DMS 273 (cell line): ENCODE measurements around the gene TXLNA.

Source experiments
- DNase-seq: peaks from one replicate; lab custom pipeline; 2025; ENCODE audit not compliant: unreplicated experiment; lab: John Stamatoyannopoulos, UW

The TXLNA gene

DNA sequence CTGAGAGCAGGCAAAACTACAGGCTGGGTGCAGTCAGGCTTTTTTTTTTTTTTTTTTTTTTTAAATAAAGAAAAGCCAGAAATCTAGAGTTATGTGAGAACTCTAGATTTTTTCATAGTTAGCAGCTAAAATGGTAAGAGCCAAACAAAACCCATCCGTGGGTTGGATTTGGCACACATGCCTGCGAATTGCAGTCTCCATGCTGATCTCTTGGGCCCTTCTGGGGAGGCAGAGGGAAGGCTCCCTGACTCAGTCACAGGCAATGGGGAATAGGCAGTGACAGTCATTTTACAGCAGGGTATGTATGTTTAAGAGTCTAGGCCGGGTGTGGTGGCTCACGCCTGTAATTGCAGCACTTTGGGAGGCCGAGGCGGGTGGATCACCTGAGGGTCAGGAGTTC lies 2.6 kb downstream of the TXLNA start:
- DNase-seq = no peak

DNA sequence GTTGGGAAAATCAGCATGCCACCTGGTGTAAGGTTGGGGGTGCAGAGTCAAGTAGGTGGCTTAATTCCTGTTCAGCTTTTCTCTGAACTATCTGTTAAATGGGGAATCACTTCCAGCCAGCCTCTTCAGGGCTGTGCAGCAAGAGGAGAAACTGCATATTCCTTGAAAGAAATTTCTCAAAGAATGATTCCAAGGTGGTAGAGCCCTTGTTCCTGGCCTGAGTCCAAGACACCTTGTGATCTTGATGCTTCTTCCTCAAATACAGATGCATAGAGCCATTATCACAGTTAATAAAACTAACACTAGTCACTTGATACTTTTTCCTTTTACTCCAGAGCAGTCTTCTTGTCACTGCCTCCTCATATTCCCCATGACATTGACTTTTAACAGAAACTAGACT lies 5.2 kb downstream of the TXLNA start:
- no peak for DNase-seq

DNA sequence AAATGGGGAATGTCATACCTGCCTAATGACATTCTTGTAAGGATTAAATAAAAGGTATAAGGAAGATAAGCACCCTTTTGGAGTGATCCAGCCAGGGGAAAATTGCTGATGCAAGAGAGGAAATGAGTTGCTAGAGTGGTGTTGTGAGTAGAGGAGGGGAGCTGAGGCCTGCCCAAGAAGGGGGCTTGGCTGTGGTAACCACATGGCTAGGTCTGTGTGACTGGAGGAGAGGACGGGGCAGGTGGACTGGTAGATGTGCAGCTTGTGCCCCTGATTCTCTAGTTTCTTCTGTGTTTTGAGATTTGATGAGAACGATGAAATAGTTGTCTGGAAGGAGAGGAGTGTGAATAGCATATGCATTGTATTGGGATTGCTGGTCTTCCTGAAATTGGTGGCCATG lies 6.6 kb downstream of the TXLNA start:
- DNase-seq = no peak

DNA sequence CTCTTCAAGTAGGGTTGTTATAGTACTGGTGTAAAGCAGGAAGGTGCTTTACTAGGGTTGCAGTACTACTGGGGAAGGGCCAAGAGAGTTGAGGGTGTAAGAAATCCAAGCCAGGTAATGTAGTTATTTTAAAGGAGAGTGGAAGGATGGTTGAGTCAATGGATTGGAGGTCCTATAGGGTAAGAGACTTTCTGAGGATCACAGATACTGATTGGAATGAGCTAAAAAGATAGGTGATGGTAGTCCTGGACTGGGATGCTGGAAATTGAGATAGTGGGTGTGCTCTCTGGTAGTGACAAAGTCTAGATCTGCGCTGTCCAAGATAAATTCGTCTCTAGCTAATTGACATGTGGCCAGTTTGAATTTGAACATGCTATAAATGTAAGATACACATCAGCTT lies 7.0 kb downstream of the TXLNA start:
- DNase-seq = no peak

DNA sequence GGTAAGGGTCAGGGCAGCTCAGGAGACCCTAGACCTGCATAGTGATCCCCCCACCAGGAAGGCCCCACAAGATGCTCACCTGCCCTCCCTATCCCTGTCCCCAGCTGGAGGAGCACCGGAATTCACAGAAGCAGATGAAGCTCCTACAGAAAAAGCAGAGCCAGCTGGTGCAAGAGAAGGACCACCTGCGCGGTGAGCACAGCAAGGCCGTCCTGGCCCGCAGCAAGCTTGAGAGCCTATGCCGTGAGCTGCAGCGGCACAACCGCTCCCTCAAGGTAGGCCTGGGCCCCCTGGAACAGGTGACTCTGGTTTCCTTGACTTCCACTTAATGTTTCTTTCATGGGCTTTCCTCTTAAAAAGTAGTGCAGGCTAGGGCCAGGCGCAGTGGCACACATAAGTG lies 8.4 kb downstream of the TXLNA start:
- no peak for DNase-seq

DNA sequence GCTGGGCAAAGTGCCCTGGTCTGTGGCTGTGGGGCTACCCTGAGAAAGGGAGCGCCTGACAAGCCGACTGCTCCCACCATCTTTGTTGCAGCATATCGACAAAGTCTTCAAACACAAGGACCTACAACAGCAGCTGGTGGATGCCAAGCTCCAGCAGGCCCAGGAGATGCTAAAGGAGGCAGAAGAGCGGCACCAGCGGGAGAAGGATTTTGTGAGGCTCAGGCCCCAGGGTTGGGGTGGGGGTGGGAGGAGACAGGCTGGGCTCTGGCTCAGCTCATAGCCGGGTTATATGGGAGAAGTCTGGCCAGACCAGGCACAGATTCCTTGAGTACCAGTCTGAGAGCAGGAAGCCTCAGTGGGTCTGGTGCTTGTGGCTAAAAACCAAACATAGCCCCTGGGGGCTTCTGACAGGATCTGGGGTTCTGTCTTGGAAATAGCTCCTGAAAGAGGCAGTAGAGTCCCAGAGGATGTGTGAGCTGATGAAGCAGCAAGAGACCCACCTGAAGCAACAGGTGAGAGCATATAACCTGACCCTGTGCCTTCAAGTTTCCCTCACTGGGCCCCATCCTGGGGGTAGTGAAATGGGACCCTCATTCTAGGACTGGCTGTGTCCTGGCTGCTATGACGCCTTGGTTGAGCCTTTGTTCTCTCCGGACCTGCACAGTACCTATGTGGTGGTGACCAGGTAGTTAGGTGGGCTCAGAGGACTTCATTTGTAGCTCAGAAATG lies 12.9 kb downstream of the TXLNA start:
- no peak for DNase-seq

DNA sequence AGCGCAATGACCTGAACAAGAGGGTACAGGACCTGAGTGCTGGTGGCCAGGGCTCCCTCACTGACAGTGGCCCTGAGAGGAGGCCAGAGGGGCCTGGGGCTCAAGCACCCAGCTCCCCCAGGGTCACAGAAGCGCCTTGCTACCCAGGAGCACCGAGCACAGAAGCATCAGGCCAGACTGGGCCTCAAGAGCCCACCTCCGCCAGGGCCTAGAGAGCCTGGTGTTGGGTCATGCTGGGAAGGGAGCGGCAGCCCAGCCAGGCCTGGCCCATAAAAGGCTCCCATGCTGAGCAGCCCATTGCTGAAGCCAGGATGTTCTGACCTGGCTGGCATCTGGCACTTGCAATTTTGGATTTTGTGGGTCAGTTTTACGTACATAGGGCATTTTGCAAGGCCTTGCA lies 15.5 kb downstream of the TXLNA start:
- DNase-seq = no peak

DNA sequence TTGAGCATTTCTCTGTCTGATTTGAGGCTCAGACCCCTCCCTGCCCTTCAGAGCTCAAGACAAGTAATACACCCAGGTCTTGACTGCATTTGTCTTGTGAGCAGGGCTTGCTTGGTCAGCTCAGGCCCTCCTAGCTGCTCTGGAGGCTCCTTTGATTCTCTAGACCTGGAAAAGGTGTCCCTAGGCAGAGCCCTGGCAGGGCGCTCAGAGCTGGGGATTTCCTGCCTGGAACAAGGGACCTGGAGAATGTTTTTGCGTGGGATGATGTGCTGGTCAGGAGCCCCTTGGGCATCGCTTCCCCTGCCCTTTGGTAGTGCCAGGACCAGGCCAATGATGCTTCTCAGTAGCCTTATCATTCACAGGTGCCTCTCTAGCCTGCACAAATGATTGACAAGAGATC lies 16.1 kb downstream of the TXLNA start:
- DNase-seq = no peak

DNA sequence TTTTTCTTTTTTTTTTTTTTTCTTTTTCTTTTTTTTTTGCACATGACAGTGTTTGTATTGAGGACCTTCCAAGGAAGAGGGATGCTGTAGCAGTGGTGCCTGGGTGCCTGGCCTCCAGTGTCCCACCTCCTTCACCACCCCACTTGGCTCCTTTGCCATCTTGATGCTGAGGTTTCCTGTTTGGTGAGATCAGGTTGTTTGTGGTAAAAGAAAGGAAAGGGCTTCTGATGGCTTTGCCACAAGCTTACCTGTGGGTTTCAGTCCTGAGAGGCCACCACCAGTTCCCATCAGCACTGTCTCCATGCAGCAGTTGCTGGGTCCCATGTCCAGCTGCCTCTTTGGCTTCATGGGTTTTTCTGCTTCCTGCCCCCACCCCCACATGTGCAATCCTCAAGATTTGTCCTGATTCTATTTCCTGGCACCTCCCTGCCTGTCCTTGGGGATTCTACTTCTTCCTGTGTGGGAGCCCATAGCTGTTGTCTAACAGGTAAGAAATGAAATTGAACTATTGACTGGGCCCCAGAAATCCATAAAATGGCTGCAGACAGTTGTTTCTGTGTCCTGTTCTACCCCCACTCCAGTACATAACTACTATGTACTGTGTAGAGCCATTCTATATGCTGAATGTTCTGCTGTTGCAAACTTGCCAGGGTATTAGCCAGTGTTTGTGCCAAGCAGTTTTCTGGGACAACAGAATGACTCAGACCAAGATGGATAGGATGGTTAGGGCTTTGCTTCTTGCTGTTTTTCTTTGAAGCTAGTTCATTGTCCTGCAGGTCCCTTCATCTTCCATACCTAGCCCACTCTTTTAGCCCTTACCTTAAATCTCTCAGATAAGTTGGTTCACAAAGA lies 16.7 kb downstream of the TXLNA start:
- no peak for DNase-seq

DNA sequence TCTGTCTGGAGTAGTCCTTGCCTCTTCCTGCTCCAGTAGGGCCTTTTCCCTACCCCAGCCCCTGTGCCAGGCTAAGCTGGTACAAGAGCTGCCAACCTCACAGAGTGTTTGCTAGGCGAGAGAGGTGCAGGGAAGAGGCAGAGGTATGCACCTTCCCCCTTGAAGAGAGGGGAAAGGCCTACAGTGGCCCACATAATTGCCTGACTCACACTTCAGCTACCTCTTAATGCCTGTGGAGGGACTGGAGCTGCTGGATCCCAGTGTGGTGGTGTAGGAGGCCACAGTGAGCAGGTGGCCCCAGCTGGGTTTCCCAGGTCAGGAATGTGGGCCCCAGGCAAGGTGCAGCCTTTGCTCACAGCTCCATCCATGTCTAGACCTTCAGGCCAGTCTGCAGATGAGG lies 17.6 kb downstream of the TXLNA start:
- DNase-seq = no peak

DNA sequence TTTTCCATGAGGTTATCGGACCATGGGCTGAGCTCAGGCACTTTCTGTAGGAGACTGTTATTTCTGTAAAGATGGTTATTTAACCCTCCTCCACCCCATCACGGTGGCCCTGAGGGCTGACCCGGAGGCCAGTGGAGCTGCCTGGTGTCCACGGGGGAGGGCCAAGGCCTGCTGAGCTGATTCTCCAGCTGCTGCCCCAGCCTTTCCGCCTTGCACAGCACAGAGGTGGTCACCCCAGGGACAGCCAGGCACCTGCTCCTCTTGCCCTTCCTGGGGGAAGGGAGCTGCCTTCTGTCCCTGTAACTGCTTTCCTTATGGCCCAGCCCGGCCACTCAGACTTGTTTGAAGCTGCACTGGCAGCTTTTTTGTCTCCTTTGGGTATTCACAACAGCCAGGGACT lies 18.4 kb downstream of the TXLNA start:
- peak; percentile 35 for DNase-seq

DNA sequence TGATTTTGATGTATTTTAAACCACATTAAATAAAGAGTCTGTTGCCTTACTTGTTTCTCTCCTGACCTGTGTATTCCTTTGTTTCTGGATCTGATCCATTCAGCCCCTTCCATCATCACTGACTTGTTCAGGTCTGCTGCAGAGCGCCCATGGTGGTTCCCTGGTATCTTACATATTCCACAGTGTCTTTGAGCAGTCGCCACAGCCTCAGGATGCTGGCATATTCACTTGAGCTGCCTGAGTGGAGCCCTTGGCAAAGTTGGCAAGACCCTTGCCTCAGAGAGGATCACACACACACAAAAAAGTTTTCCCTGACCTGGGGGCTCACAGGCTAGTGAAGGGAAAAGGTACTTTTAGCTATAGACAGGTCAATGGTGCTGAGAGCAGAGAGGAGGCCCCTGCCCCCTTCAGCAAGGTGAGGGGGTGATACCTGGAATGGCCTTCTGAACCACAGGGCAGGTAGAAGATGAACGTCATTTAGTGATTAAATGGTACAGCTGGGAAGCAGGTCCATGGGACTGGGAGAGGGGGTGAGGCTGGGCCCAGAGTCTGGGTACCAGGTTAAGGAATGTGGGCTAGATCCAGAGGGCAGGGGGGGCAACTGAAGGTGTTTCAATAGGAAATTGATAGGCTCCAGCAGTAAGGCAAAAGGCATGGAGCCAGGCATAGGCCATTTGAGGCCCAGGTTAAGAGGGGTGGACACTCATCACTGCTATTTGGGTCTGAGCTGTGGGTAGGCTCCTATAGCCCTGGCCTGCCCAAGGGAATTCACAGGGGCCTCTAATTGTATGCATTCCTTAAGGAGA lies 19.0 kb downstream of the TXLNA start:
- no peak for DNase-seq

DNA sequence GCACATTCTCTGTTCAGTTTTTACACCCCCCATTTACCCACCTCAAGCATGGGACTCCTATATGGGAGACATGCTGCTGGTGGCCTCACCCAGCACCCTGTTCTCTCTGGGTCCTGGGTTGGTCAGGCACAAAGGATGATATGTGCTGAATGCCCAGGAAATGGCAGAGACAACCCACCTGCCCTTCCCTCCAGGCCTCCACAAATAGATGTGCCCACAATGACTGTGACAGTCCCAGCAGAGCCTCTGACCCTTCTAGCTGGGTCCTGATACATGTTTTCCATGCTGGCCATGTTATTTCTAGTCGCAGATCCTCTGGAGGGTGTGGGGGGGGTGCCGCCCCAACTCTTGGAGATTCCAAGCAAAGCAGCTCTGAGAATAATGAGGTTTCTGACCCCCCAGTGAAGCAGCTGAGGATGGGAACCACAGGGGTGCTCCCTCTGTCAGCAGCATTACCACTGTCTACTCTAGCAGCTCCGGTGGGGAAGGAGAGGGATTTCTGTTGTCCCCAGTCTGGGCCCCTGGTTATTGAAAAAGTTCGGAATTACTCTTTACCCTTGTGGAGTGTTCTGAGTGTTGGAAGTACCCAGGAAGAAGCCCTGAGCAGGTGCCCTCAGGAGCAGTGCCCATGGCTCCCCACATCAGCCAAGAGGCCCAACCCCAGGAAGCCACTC lies 19.7 kb downstream of the TXLNA start:
- no peak for DNase-seq

DNA sequence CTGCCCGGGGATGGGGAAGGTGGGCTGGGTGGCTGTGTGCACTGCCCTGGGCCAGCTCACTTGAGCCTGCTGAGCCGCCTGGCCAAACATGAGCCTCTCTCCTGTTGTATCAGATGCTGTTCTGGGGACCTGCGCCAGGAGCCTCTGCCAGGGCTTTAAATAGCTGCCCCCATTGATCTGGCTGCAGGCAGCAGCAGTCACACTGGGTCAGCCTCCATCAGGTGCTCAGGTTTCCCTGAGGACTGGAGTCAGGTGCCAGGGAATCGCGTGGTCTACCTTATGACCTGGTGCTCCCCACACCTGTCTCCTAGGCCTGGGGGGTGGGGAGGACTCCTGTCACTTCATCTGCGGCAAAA lies 20.2 kb downstream of the TXLNA start:
- peak; percentile 54 for DNase-seq

DNA sequence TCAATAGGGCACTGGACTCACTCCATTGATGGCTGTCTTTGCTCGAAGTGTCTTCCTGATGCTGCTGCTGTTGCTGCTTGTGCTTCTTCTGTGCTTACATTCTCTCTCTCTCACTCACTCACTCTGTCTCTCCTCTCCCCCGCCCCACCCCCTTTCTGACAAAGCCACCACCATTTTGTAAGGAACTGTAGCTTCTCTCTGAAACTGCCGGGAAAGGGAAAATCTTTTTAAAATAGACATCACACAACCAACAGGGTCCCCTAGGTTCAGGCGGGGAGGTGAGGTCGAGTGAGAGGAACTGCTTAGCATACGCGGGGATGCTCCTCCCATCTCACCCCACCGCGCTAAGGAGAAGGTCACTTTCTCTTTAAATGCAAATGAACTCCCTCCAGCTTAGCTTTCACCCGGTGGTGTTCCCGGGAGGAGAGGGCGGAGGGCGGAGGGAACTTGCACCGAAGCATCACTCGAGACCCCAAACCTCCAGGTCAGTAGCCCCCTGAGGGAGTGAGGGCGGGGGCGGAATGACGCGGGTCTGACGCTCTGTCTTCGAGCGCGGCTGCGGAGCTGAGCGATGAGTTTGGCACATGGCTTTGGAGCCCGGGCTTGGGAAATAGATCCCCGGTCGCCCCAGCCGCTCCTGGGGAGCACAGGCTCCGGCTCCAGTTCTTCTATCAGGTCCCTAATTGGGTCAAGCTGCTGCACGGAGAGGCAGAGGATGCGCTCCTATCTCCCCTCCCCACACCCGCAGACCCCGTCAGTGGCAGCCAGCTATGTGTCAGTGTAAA lies 20.9 kb downstream of the TXLNA start, which contains the start of gene CCDC28B:
CCDC28B (plus strand) TSS at position 370 of the 785 bp plus-strand sequence. CDS start 1,341 bp downstream, outside the sequence.
- peak; percentile 82 for DNase-seq

DNA sequence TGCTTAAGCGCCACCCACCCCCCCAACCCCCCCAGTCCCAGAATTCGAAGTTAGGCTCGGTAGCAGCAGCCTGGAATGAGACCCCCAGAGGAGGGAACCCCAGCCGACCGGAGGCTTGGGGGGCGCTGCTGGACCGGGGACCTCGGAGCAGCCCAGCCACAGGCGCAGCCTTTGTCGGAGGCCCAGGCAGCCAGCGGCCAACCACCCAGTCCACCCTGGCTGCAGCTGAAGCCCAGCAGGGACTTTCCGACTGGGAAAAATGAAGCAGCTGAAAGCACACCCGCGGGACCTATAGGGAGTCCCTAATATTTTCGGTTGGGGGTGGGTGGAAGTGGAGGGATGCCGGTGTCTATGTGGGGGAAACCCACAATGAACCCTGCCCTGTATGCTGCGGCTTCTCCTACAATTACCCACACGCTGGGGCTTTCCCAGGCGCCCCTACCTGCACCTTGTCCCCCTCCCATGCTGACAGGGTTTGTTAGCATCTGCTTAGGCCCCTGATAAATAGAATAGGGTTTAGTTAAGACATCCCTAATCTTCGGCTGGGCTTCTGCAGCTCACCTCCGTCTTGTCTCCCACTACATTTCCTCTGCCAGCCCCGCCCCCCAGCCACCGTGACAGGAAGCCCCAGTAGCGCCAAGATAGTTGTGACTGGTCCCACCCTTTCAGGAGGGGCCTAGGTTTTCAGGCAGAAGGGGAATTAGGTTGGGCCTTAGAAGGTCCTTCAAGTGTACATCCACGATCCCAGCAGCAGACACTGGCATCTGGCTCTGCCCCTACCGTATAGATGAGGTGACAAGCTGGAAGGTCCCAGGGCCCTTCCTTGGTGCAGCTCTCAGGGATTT lies 21.8 kb downstream of the TXLNA start:
- no peak for DNase-seq

DNA sequence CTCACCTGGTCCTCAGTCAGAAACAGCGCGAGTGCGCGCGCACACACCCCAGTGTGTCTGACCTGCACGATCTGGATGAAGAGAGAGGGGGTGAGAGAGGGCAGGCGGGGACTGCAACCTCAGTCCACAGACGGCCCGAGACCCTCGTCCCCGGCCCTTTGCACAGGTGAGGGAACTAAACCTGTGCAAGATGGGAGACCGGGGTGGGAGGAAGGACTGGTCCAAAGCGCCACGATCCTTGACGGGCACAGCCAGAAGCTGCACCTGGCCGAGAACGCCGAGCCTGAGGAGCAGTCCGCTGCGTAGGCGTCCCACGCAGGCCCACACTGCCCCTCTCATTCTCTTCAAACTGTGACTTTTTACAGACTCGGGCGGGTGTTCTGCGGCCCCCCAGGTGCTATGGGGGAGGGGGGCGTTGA lies 25.5 kb downstream of the TXLNA start:
- no peak for DNase-seq

DNA sequence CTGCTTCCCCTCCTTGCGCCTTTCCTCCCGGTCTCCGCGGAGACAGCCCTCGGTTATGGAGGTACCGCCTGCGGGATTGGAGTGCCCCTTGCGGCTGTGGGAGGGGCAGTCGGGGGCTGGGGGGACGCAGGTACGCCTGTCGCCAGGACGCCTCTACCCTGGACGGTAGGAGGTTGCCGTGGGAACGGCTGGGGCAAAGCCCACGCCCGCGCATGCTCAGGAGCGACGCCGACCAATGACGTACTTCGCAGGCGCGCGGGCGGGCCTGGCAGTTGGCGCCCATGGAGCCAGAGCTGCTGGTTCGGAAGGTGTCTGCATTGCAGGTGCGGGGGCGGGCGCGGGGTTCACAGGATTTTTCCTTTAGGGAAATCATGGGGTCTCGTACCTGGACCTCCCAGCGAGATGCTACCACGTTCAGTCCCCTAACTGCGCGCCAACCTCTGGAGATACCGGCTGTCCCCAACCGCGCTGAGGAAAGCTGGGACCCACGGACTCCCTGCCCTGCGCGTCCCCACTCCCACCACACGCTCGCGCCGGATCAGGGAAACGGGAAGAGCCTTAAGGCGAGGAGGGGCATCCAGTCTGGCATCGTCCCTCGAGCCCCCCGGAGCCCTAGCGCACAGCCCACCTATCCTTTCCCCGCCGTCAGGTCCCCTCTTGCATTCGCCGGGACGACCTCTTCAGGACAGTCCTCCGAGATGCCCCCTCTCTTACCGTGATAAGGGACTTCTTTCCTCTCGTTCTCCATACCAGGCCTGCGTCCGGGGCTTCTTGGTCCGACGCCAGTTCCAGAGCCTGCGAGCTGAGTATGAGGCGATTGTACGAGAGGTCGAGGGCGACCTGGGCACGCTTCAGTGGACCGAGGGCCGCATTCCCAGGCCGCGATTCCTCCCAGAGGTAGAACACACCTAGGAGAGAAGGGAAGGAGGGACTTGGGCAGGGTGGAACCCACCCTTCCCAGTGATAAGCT lies 26.2 kb downstream of the TXLNA start, which contains the start of gene IQCC:
IQCC (plus strand) TSS at position 271 of the 970 bp plus-strand sequence; CDS start at position 282, 11 bp downstream.
- DNase-seq = peak; percentile 96
